Activated CD4-positive, alpha-beta T cell treated with anti-CD3 and anti-CD28 coated beads for 36 hours (primary cell): Measurements from ENCODE around the gene SASH1. TPM values are rescaled to one million over a fixed set of nuclear protein-coding genes. Genes with fewer than 3 reads are reported as not detected.

Experiments
- ATAC-seq: fragments of 200-7000 bp; cut with Tn5 transposase; one replicate; pipeline ENCODE4 v1.10.0; 2021; ENCODE audit warnings: mild to moderate bottlenecking, moderate library complexity
- CTCF ChIA-PET: fragments of 350-600 bp; sonication (Branson Sonifier 250); formaldehyde crosslinking; loops from one replicate; lab custom pipeline; 2021; ENCODE audit warnings: antibody characterized with exemption; lab: Charles Lee
- POLR2A ChIA-PET: fragments of 350-600 bp; sonication (Branson Sonifier 250); formaldehyde crosslinking; loops from one replicate; lab custom pipeline; 2021; ENCODE audit warnings: antibody characterized with exemption, inconsistent platforms; lab: Charles Lee
- DNase-seq: peaks from one replicate; pipeline ENCODE4 v3.0.0-alpha.2; 2020
- H3K27ac Mint-ChIP-seq: one replicate; pipeline ENCODE4 v1.8.0; 2021; ENCODE audit warnings: mixed read lengths
- H3K27me3 Mint-ChIP-seq: one replicate; pipeline ENCODE4 v1.8.0; 2021; ENCODE audit warnings: mixed read lengths
- H3K36me3 Mint-ChIP-seq: one replicate; pipeline ENCODE4 v1.8.0; 2021; ENCODE audit warnings: low read depth, mixed read lengths
- H3K4me1 Mint-ChIP-seq: one replicate; pipeline ENCODE4 v1.8.0; 2021; ENCODE audit warnings: mixed read lengths
- H3K4me3 Mint-ChIP-seq: one replicate; pipeline ENCODE4 v1.8.0; 2021; ENCODE audit warnings: mild to moderate bottlenecking, moderate library complexity, mixed read lengths
- H3K9me3 Mint-ChIP-seq: one replicate; pipeline ENCODE4 v1.8.0; 2021; ENCODE audit warnings: low read depth, mixed read lengths
- intact Hi-C, 2 experiments: fragments of 100-400 bp; cut with DNase I in 1 of 2; cut with micrococcal nuclease in 1 of 2; formaldehyde crosslinking; loops; one replicate each; pipeline versions ENCODE4 v1.14.2 to v1.15.1; 2022 to 2024; cut with DNase I, micrococcal nuclease
- total RNA-seq, 2 experiments: library from RNA; stranded (reverse); gene quantifications; one replicate each; pipeline ENCODE4 v1.2.3, GENCODE V29; 2021

SASH1 gene
- total RNA-seq, 2 experiments from 2014 or later = 0.26 to 0.46 TPM

- Mint-ChIP-seq H3K27ac (no peak overlapping the region), H3K4me1 (peaks cover 17% of the 10 kb centered on the region), H3K4me3 (no peak overlapping the region), H3K27me3 (peaks cover 5% of the 10 kb centered on the region), H3K9me3 (no peaks in the 10 kb centered on the region), H3K36me3 (no peaks in the 10 kb centered on the region)
- CTCF ChIA-PET = interaction anchor here (0.8 kb wide), 1 partner anchor 364 kb away, joined by 3 read pairs; no protein-coding TSS in a partner anchor
- intact Hi-C loops = no loop called here
- DNase-seq (no peak), ATAC-seq (no peak)
- POLR2A ChIA-PET = no interaction called here
Measured at GRCh38 chr6:148520109-148520841, 177.6 kb downstream of the SASH1 start.

- no peak for ATAC-seq
- Mint-ChIP-seq H3K27me3 (peaks cover 1% of the 10 kb centered on the region), H3K4me1 (peaks cover 19% of the 10 kb centered on the region), H3K4me3 (no peak overlapping the region), H3K36me3 (no peaks in the 10 kb centered on the region), H3K9me3 (no peaks in the 10 kb centered on the region), H3K27ac (peak overlapping the region; percentile 11)
- ChIA-PET POLR2A (no interaction called here), CTCF (interaction anchor here (0.8 kb wide), 1 partner anchor 363 kb away, joined by 3 read pairs; no protein-coding TSS in a partner anchor)
- no peak for DNase-seq
- intact Hi-C loops = no loop called here
Measured at GRCh38 chr6:148521158-148521557, 178.5 kb downstream of the SASH1 start.

DNA sequence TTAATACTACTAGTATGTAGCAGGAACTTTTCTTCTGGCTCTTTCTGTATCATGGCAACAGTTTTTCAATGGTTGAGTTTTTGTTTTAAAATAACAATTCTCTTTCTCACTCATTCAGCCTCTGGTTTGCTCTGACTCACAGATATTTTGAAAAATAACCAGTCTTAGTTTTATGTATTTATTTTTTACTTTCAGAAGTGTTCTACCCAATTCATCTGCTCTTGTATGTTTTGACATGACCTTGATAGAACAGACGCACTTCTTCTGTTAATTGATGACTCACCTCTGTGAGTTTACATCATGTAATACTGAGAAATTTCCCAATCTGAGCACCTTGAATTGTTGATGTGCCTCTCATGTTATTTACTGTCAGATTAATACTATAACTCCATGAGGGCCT lies 178.9 kb downstream of the SASH1 start:
- Mint-ChIP-seq H3K4me1 (peaks cover 19% of the 10 kb centered on the region), H3K9me3 (no peaks in the 10 kb centered on the region), H3K27ac (peak overlapping the region; percentile 11), H3K4me3 (no peak overlapping the region), H3K36me3 (no peaks in the 10 kb centered on the region), H3K27me3 (peaks cover 1% of the 10 kb centered on the region)
- DNase-seq (no peak), ATAC-seq (peak; percentile 55)
- ChIA-PET CTCF (no interaction called here), POLR2A (no interaction called here)
- intact Hi-C loops = no loop called here

DNA sequence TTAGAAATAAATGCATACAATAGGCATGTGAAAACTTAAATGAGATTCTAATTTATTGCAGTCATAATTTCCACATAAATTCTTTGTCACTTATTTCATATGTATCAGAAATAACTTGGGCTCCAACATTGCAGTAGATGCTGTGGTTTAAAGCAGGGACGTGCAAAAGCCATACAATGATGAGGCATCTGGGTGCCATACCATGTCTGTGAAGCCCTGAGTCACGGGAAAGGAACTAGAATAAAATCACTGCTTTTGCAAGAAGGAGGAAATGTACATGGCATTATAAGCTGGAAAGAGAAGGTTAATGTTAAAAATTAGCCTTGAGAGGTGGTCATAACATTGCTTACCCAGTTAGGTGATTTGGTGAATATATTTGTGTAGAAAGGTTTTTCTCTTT lies 180.4 kb downstream of the SASH1 start:
- POLR2A ChIA-PET = no interaction called here
- H3K27ac Mint-ChIP-seq = no peak overlapping the region
- DNase-seq = no peak
- CTCF ChIA-PET = no interaction called here
- H3K36me3 Mint-ChIP-seq = no peaks in the 10 kb centered on the region
- H3K27me3 Mint-ChIP-seq = peaks cover 1% of the 10 kb centered on the region
- H3K4me1 Mint-ChIP-seq = peaks cover 19% of the 10 kb centered on the region
- no peak overlapping the region for H3K4me3 Mint-ChIP-seq
- ATAC-seq = no peak
- H3K9me3 Mint-ChIP-seq = no peaks in the 10 kb centered on the region
- intact Hi-C loops = no loop called here

GRCh38 chr6:148523551-148523950 lies 180.9 kb downstream of the SASH1 start:
- intact Hi-C loops = no loop called here
- ChIA-PET POLR2A (no interaction called here), CTCF (interaction anchor here (0.7 kb wide), 1 partner anchor 30 kb away, joined by 3 read pairs; no protein-coding TSS in a partner anchor)
- peaks cover 19% of the 10 kb centered on the region for H3K4me1 Mint-ChIP-seq
- peaks cover 1% of the 10 kb centered on the region for H3K27me3 Mint-ChIP-seq
- H3K4me3 Mint-ChIP-seq = no peak overlapping the region
- ATAC-seq (no peak), DNase-seq (no peak)
- no peaks in the 10 kb centered on the region for H3K9me3 Mint-ChIP-seq
- H3K36me3 Mint-ChIP-seq = no peaks in the 10 kb centered on the region
- H3K27ac Mint-ChIP-seq = no peak overlapping the region

GRCh38 chr6:148524471-148524882 lies 181.8 kb downstream of the SASH1 start:
- peaks cover 1% of the 10 kb centered on the region for H3K27me3 Mint-ChIP-seq

GRCh38 chr6:148524976-148525375 lies 182.3 kb downstream of the SASH1 start:
- ATAC-seq (peak; percentile 69), DNase-seq (peak; percentile 25)
- H3K27ac Mint-ChIP-seq = peak overlapping the region; percentile 84
- intact Hi-C loops = no loop called here
- H3K36me3 Mint-ChIP-seq = no peaks in the 10 kb centered on the region
- H3K9me3 Mint-ChIP-seq = no peaks in the 10 kb centered on the region
- POLR2A ChIA-PET = no interaction called here
- CTCF ChIA-PET = interaction anchor here (0.8 kb wide), 1 partner anchor 9 kb away, joined by 3 read pairs; no protein-coding TSS in a partner anchor
- H3K4me1 Mint-ChIP-seq = peaks cover 19% of the 10 kb centered on the region
- peaks cover 1% of the 10 kb centered on the region for H3K27me3 Mint-ChIP-seq
- no peak overlapping the region for H3K4me3 Mint-ChIP-seq

More at GRCh38 chr6:148524471-148524882, 181.8 kb downstream of the SASH1 start:
- intact Hi-C loops = no loop called here
- POLR2A ChIA-PET = no interaction called here
- peak; percentile 37 for ATAC-seq
- peak overlapping the region; percentile 84 for H3K27ac Mint-ChIP-seq
- H3K9me3 Mint-ChIP-seq = no peaks in the 10 kb centered on the region
- CTCF ChIA-PET = interaction anchor here (0.8 kb wide), 1 partner anchor 10 kb away, joined by 3 read pairs; no protein-coding TSS in a partner anchor
- H3K4me3 Mint-ChIP-seq = no peak overlapping the region
- peaks cover 19% of the 10 kb centered on the region for H3K4me1 Mint-ChIP-seq
- H3K36me3 Mint-ChIP-seq = no peaks in the 10 kb centered on the region
- DNase-seq = peak; percentile 13

- intact Hi-C loops = no loop called here
- H3K27me3 Mint-ChIP-seq = peaks cover 1% of the 10 kb centered on the region
- H3K27ac Mint-ChIP-seq = peak overlapping the region; percentile 24
- CTCF ChIA-PET = no interaction called here
- peak; percentile 19 for DNase-seq
- H3K9me3 Mint-ChIP-seq = no peaks in the 10 kb centered on the region
- POLR2A ChIA-PET = no interaction called here
- no peaks in the 10 kb centered on the region for H3K36me3 Mint-ChIP-seq
- peak; percentile 20 for ATAC-seq
- H3K4me3 Mint-ChIP-seq = no peak overlapping the region
- peaks cover 21% of the 10 kb centered on the region for H3K4me1 Mint-ChIP-seq
Measured at GRCh38 chr6:148525453-148525852, 182.8 kb downstream of the SASH1 start.

GRCh38 chr6:148526145-148526544 lies 183.5 kb downstream of the SASH1 start:
- DNase-seq (no peak), ATAC-seq (no peak)
- H3K36me3 Mint-ChIP-seq = no peaks in the 10 kb centered on the region
- no peaks in the 10 kb centered on the region for H3K9me3 Mint-ChIP-seq
- intact Hi-C loops = no loop called here
- ChIA-PET POLR2A (no interaction called here), CTCF (interaction anchor here (0.6 kb wide), 1 partner anchor 386 kb away, joined by 3 read pairs; no protein-coding TSS in a partner anchor)
- no peak overlapping the region for H3K27ac Mint-ChIP-seq
- peaks cover 20% of the 10 kb centered on the region for H3K4me1 Mint-ChIP-seq
- H3K4me3 Mint-ChIP-seq = no peak overlapping the region
- H3K27me3 Mint-ChIP-seq = peaks cover 1% of the 10 kb centered on the region

DNA sequence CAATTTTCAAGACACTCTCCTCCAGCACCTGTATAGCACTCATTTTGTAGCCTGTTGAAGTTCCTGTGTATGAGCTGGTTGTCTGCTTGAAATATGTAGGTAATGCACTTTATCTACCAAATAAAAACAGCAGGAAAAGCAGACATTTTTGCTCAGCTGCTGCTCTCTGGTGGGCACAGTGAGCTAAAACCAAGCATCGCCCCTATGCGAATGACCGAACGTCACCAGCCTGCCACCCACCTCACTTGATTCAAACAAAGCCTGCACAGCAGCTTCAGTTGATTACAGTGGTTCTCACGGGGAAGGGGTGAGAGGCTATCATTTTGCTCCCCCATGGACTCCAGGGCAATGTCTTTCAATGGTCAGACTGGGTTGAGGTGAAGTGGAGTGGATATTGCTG lies 185.7 kb downstream of the SASH1 start:
- no peaks in the 10 kb centered on the region for H3K27me3 Mint-ChIP-seq
- peaks cover 11% of the 10 kb centered on the region for H3K4me1 Mint-ChIP-seq
- H3K36me3 Mint-ChIP-seq = no peaks in the 10 kb centered on the region
- H3K27ac Mint-ChIP-seq = no peak overlapping the region
- ChIA-PET CTCF (interaction anchor here (0.6 kb wide), 1 partner anchor 83 kb away, joined by 3 read pairs; no protein-coding TSS in a partner anchor), POLR2A (no interaction called here)
- ATAC-seq (no peak), DNase-seq (no peak)
- no peaks in the 10 kb centered on the region for H3K9me3 Mint-ChIP-seq
- intact Hi-C loops = no loop called here
- no peak overlapping the region for H3K4me3 Mint-ChIP-seq

GRCh38 chr6:148529010-148529409 lies 186.4 kb downstream of the SASH1 start:
- peaks cover 11% of the 10 kb centered on the region for H3K4me1 Mint-ChIP-seq
- H3K9me3 Mint-ChIP-seq = no peaks in the 10 kb centered on the region
- H3K36me3 Mint-ChIP-seq = no peaks in the 10 kb centered on the region
- ChIA-PET CTCF (interaction anchor here (0.6 kb wide), 2 partner anchors 82 to 1022 kb away, joined by 3 read pairs; no protein-coding TSS in a partner anchor), POLR2A (no interaction called here)
- intact Hi-C loops = no loop called here
- H3K27ac Mint-ChIP-seq = no peak overlapping the region
- ATAC-seq = no peak
- DNase-seq = no peak
- H3K27me3 Mint-ChIP-seq = no peaks in the 10 kb centered on the region
- no peak overlapping the region for H3K4me3 Mint-ChIP-seq
